B cell (primary cell): Measurements from ENCODE around the gene ETV6. TPM values are rescaled to one million over a fixed set of nuclear protein-coding genes. Genes with fewer than 3 reads are reported as not detected.

Experiments
- ATAC-seq: fragments of 200-7000 bp; cut with Tn5 transposase; one replicate; pipeline ENCODE4 v1.10.0; 2021; ENCODE audit warnings: low read depth, mild to moderate bottlenecking, moderate number of reproducible peaks, moderate library complexity
- CTCF ChIA-PET: fragments of 350-600 bp; sonication (Branson Sonifier 250); formaldehyde crosslinking; loops from one replicate; lab custom pipeline; 2021; ENCODE audit warnings: antibody characterized with exemption, inconsistent platforms; lab: Charles Lee
- POLR2A ChIA-PET: fragments of 350-600 bp; sonication (Branson Sonifier 250); formaldehyde crosslinking; loops from one replicate; lab custom pipeline; 2021; ENCODE audit warnings: antibody characterized with exemption; lab: Charles Lee
- DNase-seq: peaks from one replicate; pipeline ENCODE4 v3.0.0; 2013
- H2AFZ ChIP-seq: 2 replicates; pipeline ENCODE4 v1.6.1; 2012; ENCODE audit warnings: mild to moderate bottlenecking, low read depth, low read length; ENCODE audit not compliant: insufficient read depth, poor library complexity, severe bottlenecking
- H3K27ac ChIP-seq, 2 donors: 1 replicate in 1 of 2; 2 replicates in 1 of 2; pipeline ENCODE4 v1.5.1; 2012 to 2013; ENCODE audit warnings: low read length in 2 of 2, mild to moderate bottlenecking in 2 of 2, moderate library complexity in 1 of 2
- H3K27me3 ChIP-seq, 4 experiments: fragments of 200-600 bp in 1 of 4; sonication (generic) in 1 of 4; replicated peaks in 1 of 4; 1 replicate in 2 of 4; 2 replicates in 2 of 4; pipeline versions ENCODE4 v1.6.1 to v1.7.0; 2013 to 2016; ENCODE audit warnings: low read length in 3 of 4, mild to moderate bottlenecking in 2 of 4, mixed read lengths in 1 of 4, moderate library complexity in 1 of 4; ENCODE audit not compliant: insufficient read depth in 4 of 4, control insufficient read depth in 3 of 4; ENCODE audit errors: control extremely low read depth in 1 of 4
- H3K36me3 ChIP-seq, 2 experiments: replicated peaks in 1 of 2; 1 replicate in 1 of 2; 2 replicates in 1 of 2; pipeline versions ENCODE4 v1.6.1 to v1.7.1; 2013; ENCODE audit warnings: low read length in 1 of 2; ENCODE audit not compliant: insufficient read depth in 2 of 2, control insufficient read depth in 1 of 2; ENCODE audit errors: control extremely low read depth in 1 of 2, extremely low read depth in 1 of 2
- H3K4me1 ChIP-seq, 2 donors: fragments of 200-600 bp in 1 of 2; sonication (generic) in 1 of 2; 1 replicate in 1 of 2; 2 replicates in 1 of 2; pipeline versions ENCODE4 v1.5.1 to v1.6.1; 2013 to 2017; ENCODE audit warnings: low read length in 2 of 2; ENCODE audit not compliant: control insufficient read depth in 2 of 2, insufficient read depth in 2 of 2
- H3K4me2 ChIP-seq: replicated peaks from 2 replicates; pipeline ENCODE3; 2012; ENCODE audit warnings: mild to moderate bottlenecking, low read depth, low read length; ENCODE audit not compliant: poor library complexity, severe bottlenecking
- H3K4me3 ChIP-seq, 5 experiments: fragments of 200-600 bp in 1 of 5; sonication (generic) in 1 of 5; 1 replicate in 3 of 5; 2 replicates in 2 of 5; pipeline versions ENCODE4 v1.5.1 to v1.7.0; 2011 to 2016; ENCODE audit warnings: low read length in 4 of 5, mild to moderate bottlenecking in 4 of 5, low read depth in 2 of 5, control low read depth in 1 of 5, moderate library complexity in 1 of 5; ENCODE audit not compliant: insufficient read depth in 1 of 5; ENCODE audit errors: control extremely low read depth in 1 of 5, extremely low read depth in 1 of 5
- H3K79me2 ChIP-seq: fragments of 200-600 bp; sonication (generic); one replicate; pipeline ENCODE4 v1.6.0; 2016; ENCODE audit warnings: low read length; ENCODE audit not compliant: control insufficient read depth, insufficient read depth
- H3K9ac ChIP-seq: fragments of 200-600 bp; sonication (generic); 2 replicates; pipeline ENCODE4 v1.6.1; 2017; ENCODE audit warnings: mild to moderate bottlenecking, low read length, moderate library complexity
- H3K9me3 ChIP-seq, 3 donors: one replicate each; pipeline versions ENCODE4 v1.6.1 to v1.7.1; 2013; ENCODE audit warnings: low read length in 2 of 3; ENCODE audit not compliant: control insufficient read depth in 2 of 3, insufficient read depth in 1 of 3; ENCODE audit errors: control extremely low read depth in 1 of 3
- H4K20me1 ChIP-seq: 2 replicates; pipeline ENCODE4 v1.6.0; 2012; ENCODE audit warnings: mild to moderate bottlenecking, low read length; ENCODE audit not compliant: insufficient read depth, control insufficient read depth, poor library complexity, severe bottlenecking
- H3K27ac Mint-ChIP-seq: one replicate; pipeline ENCODE4 v1.8.0; 2021; ENCODE audit warnings: mixed read lengths
- H3K27me3 Mint-ChIP-seq: one replicate; pipeline ENCODE4 v1.8.0; 2021; ENCODE audit warnings: mixed read lengths
- H3K4me1 Mint-ChIP-seq: one replicate; pipeline ENCODE4 v1.8.0; 2021; ENCODE audit warnings: mixed read lengths
- H3K4me3 Mint-ChIP-seq: one replicate; pipeline ENCODE4 v1.8.0; 2021; ENCODE audit warnings: mixed read lengths
- H3K9me3 Mint-ChIP-seq: one replicate; pipeline ENCODE4 v1.8.0; 2022; ENCODE audit warnings: mixed read lengths; ENCODE audit not compliant: insufficient read depth
- CTCF ChIP-seq: fragments of 200-600 bp; IDR thresholded peaks from one replicate; pipeline ENCODE4 v1.8.0; 2022; ENCODE audit warnings: antibody characterized with exemption, mild to moderate bottlenecking
- EZH2 ChIP-seq: IDR thresholded peaks from 2 replicates; pipeline ENCODE4 v1.6.1; 2012; ENCODE audit warnings: borderline replicate concordance, low read depth, mild to moderate bottlenecking, moderate library complexity, low read length; ENCODE audit not compliant: insufficient read depth, poor library complexity, severe bottlenecking
- WGBS: methylation state at CpG from one replicate; pipeline ENCODE4 v1.1.5; 2013; ENCODE audit warnings: missing lambda C conversion rate; ENCODE audit not compliant: insufficient coverage; 5-methylcytosine and 5-hydroxymethylcytosine counted together
- intact Hi-C: fragments of 100-400 bp; cut with micrococcal nuclease; formaldehyde crosslinking; loops from one replicate; pipeline ENCODE4 v1.10.0; 2022
- polyA plus RNA-seq: library from polyadenylated mRNA; depleted of rRNA; stranded (reverse); fragments of >200 nt; gene quantifications from 2 replicates; pipeline ENCODE4 v1.2.3, GENCODE V29; 2012
- total RNA-seq, 2 donors: library from RNA; stranded (reverse); fragments of 120-200 nt in 1 of 2; gene quantifications; 1 replicate in 1 of 2; 2 replicates in 1 of 2; pipeline versions ENCODE4 v1.2.3 to v1.2.4, GENCODE V29; 2013 to 2022

Gene ETV6
- total and polyA plus RNA-seq, 2 donors (not counting 1 experiment from before 2014, with no cell fraction given): 17.4 to 123 TPM

GRCh38 chr12:11777962-11778361 is 128.5 kb downstream of the ETV6 start:
- ChIA-PET POLR2A (no interaction called here), CTCF (interaction anchor here (1.2 to 2.0 kb wide), 2 partner anchors 9 to 256 kb away, joined by 4 to 5 read pairs; no protein-coding TSS in a partner anchor)
- Histone ChIP-seq H3K4me1 (peaks cover 19 to 28% of the 10 kb centered on the region in 2 donors), H2AFZ (no peak overlapping the region), H3K36me3 (peaks cover 1 to 2% of the 10 kb centered on the region in 2 experiments), H3K9ac (no peak overlapping the region), H3K27ac (no peak overlapping the region), H3K79me2 (peaks cover 94% of the 10 kb centered on the region), H3K9me3 (no peaks in the 10 kb centered on the region), H3K4me3 (no peak overlapping the region), H3K27me3 (no peaks in the 10 kb centered on the region), H4K20me1 (peaks cover 7% of the 10 kb centered on the region), H3K4me2 (no peak overlapping the region)
- H3K4me3 Mint-ChIP-seq: no peak overlapping the region
- TF ChIP-seq EZH2 (no peak), CTCF (no peak)
- intact Hi-C loops: no loop called here
- ATAC-seq (no peak), DNase-seq (no peak)
- 77% methylated on average over 2 of the region's 12 CpGs for WGBS
- peaks cover 55% of the 10 kb centered on the region for H3K4me1 Mint-ChIP-seq
- no peak overlapping the region for H3K27ac Mint-ChIP-seq
- no peaks in the 10 kb centered on the region for H3K27me3 Mint-ChIP-seq
- H3K9me3 Mint-ChIP-seq: no peaks in the 10 kb centered on the region

- intact Hi-C loops: no loop called here
- Mint-ChIP-seq H3K9me3 (no peaks in the 10 kb centered on the region), H3K27me3 (no peaks in the 10 kb centered on the region), H3K4me3 (no peak overlapping the region), H3K4me1 (peaks cover 55% of the 10 kb centered on the region), H3K27ac (no peak overlapping the region)
- no peak for ATAC-seq
- Histone ChIP-seq H3K4me1 (peaks cover 12 to 21% of the 10 kb centered on the region in 2 donors), H3K79me2 (peaks cover 96% of the 10 kb centered on the region), H3K9ac (no peak overlapping the region), H3K4me2 (no peak overlapping the region), H3K27me3 (no peaks in the 10 kb centered on the region), H2AFZ (no peak overlapping the region), H3K4me3 (no peak overlapping the region), H4K20me1 (peaks cover 7% of the 10 kb centered on the region), H3K9me3 (no peaks in the 10 kb centered on the region), H3K36me3 (peaks cover 2 to 3% of the 10 kb centered on the region in 2 experiments), H3K27ac (no peak overlapping the region)
- ChIA-PET CTCF (interaction anchor here (1.1 to 2.0 kb wide), 5 partner anchors 10 to 255 kb away, joined by 3 to 5 read pairs (median 3); no protein-coding TSS in a partner anchor), POLR2A (no interaction called here)
- DNase-seq: no peak
- WGBS: 77% methylated on average over 3 of the region's 12 CpGs
- TF ChIP-seq EZH2 (no peak), CTCF (no peak)
Measured at GRCh38 chr12:11778713-11779685, 129.5 kb downstream of the ETV6 start.
